G401 (cell line): Measurements from ENCODE around the gene TGFB1I1. TPM values are rescaled to one million over a fixed set of nuclear protein-coding genes. Genes with fewer than 3 reads are reported as not detected.

ENCODE experiments used
- DNase-seq: peaks from one replicate; pipeline ENCODE4 v3.0.0-alpha.2; 2015; ENCODE audit warnings: low spot score
- in situ Hi-C: cut with HindIII; loops from 2 replicates; pipeline ENCODE4 v1.10.0; 2016; ENCODE audit warnings: low sequenced_read_pairs, mixed read lengths
- total RNA-seq: library from RNA; depleted of rRNA; stranded (reverse); fragments of >200 nt; shearing (Covaris generic); gene quantifications from 2 replicates; pipeline ENCODE4 v1.2.3, GENCODE V29; 2014

TGFB1I1 gene
- total RNA-seq, 1 experiment from 2014 or later: 0.07 TPM

GRCh38 chr16:31466381-31466841 is 5.5 kb upstream of the TGFB1I1 start:
- in situ Hi-C loops: no loop called here

GRCh38 chr16:31467151-31467773 is 4.7 kb upstream of the TGFB1I1 start:
- no peak for DNase-seq
- in situ Hi-C loops: no loop called here

More at GRCh38 chr16:31466381-31466841, 5.5 kb upstream of the TGFB1I1 start:
- DNase-seq: no peak

GRCh38 chr16:31467858-31468257 is 4.1 kb upstream of the TGFB1I1 start:
- in situ Hi-C loops: no loop called here
- no peak for DNase-seq

GRCh38 chr16:31470615-31471014 is 1.3 kb upstream of the TGFB1I1 start:
- no peak for DNase-seq
- in situ Hi-C loops: no loop called here

GRCh38 chr16:31471241-31471874 is 594 bp upstream of the TGFB1I1 start:
- in situ Hi-C loops: no loop called here

GRCh38 chr16:31472709-31473203 is 804 bp downstream of the TGFB1I1 start:
- peak; percentile 89 for DNase-seq
- in situ Hi-C loops: no loop called here

More at GRCh38 chr16:31471241-31471874, 594 bp upstream of the TGFB1I1 start:
- no peak for DNase-seq

GRCh38 chr16:31473264-31473984 is 1.5 kb downstream of the TGFB1I1 start:
- no peak for DNase-seq

GRCh38 chr16:31474173-31474714 is 2.3 kb downstream of the TGFB1I1 start:
- in situ Hi-C loops: no loop called here
- no peak for DNase-seq

More at GRCh38 chr16:31473264-31473984, 1.5 kb downstream of the TGFB1I1 start:
- in situ Hi-C loops: no loop called here

GRCh38 chr16:31474773-31475738 is 3.1 kb downstream of the TGFB1I1 start:
- DNase-seq: no peak
- in situ Hi-C loops: no loop called here

- in situ Hi-C loops: no loop called here
- DNase-seq: no peak
Measured at GRCh38 chr16:31475946-31476302, 4.0 kb downstream of the TGFB1I1 start.

GRCh38 chr16:31476303-31477219 is 4.6 kb downstream of the TGFB1I1 start:
- DNase-seq: no peak
- in situ Hi-C loops: no loop called here

- in situ Hi-C loops: no loop called here
- DNase-seq: no peak
Measured at GRCh38 chr16:31477220-31478216, 5.6 kb downstream of the TGFB1I1 start.

- DNase-seq: no peak
- in situ Hi-C loops: no loop called here
Measured at GRCh38 chr16:31478956-31479355, 7.0 kb downstream of the TGFB1I1 start.

GRCh38 chr16:31479751-31480150 is 7.8 kb downstream of the TGFB1I1 start:
- in situ Hi-C loops: no loop called here
- DNase-seq: no peak

- DNase-seq: no peak
- in situ Hi-C loops: no loop called here
Measured at GRCh38 chr16:31480851-31481536, 9.0 kb downstream of the TGFB1I1 start.

- in situ Hi-C loops: no loop called here
- DNase-seq: no peak
Measured at GRCh38 chr16:31483081-31483480, 11.1 kb downstream of the TGFB1I1 start, which contains the start of gene SLC5A2. Gene SLC5A2, plus strand, starts transcription at chr16:31483123. Its CDS starts 14 bp downstream, at chr16:31483137.
